Endothelial cell (in vitro differentiated cells): ENCODE results near the gene PNMT. TPM values are rescaled to one million over a fixed set of nuclear protein-coding genes. Genes with fewer than 3 reads are reported as not detected.

Experiments
- DNase-seq: peaks from one replicate; pipeline ENCODE4 v3.0.0; 2021; ENCODE audit warnings: low spot score
- H3K27ac Mint-ChIP-seq: one replicate; pipeline ENCODE4 v1.8.0; 2021; ENCODE audit warnings: mixed read lengths, inconsistent platforms; ENCODE audit not compliant: unreplicated experiment
- H3K27me3 Mint-ChIP-seq: one replicate; pipeline ENCODE4 v1.8.0; 2021; ENCODE audit warnings: mild to moderate bottlenecking, moderate library complexity, mixed read lengths, inconsistent platforms; ENCODE audit not compliant: unreplicated experiment
- H3K36me3 Mint-ChIP-seq: one replicate; pipeline ENCODE4 v1.8.0; 2021; ENCODE audit warnings: mild to moderate bottlenecking, low read depth, mixed read lengths, inconsistent platforms; ENCODE audit not compliant: unreplicated experiment
- H3K4me1 Mint-ChIP-seq: one replicate; pipeline ENCODE4 v1.8.0; 2021; ENCODE audit warnings: mild to moderate bottlenecking, mixed read lengths, inconsistent platforms; ENCODE audit not compliant: unreplicated experiment
- H3K4me3 Mint-ChIP-seq: one replicate; pipeline ENCODE4 v1.8.0; 2021; ENCODE audit warnings: mild to moderate bottlenecking, mixed read lengths, inconsistent platforms; ENCODE audit not compliant: unreplicated experiment
- H3K9me3 Mint-ChIP-seq: one replicate; pipeline ENCODE4 v1.8.0; 2021; ENCODE audit warnings: mixed read lengths, inconsistent platforms; ENCODE audit not compliant: unreplicated experiment
- total RNA-seq: library from RNA; stranded (reverse); fragmentation: NEBNext Ultra II Directional; extraction: Animal tissue kit (Norgen Biotek cat#: 25700); gene quantifications from one replicate; pipeline ENCODE4 v1.2.1, GENCODE V29; 2021; ENCODE audit not compliant: unreplicated experiment
- TF ChIP-seq, protein P1 (sequence below): fragments of 200-600 bp; sonication (generic); IDR thresholded peaks from one replicate; pipeline ENCODE4 v1.5.0; 2021; ENCODE audit warnings: antibody characterized with exemption; ENCODE audit not compliant: unreplicated experiment

PNMT gene
- total RNA-seq, 1 donor from 2014 or later = not detected

DNA sequence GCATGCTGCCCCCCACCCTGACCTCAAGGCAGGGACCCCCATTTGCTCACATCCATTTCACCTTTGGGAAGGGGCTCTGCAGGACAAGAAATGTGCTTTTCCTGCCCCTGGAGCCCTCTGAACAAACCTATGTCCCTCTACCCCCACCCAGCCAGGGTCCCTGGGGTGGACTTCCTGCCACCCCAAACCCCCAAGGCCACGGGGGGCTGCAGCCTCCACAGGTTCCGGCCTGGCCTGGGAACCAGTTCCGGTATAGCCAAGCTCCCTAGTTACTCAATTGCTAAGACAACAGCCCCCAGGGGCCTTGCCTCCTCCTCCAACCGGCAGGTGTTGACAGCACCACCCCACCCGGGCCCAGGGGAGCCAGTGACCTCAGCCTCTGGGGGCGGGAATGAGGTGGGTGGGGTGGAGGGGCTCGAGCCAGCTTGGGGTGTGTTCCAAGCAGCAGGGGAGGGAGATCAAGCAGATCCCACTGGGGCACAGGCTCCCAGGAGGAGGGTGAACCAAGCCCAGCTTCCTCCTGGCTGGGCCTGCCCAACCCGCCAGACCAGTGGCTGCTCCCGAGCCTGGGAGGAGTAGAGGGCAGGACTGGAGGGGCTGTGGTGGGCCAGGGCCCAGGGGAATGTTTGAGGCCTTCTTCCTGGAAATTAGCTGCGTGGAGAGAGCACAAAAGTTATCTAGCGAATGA lies 6.6 kb downstream of the PNMT start:
- H3K4me3 Mint-ChIP-seq = no peak overlapping the region
- H3K9me3 Mint-ChIP-seq = no peaks in the 10 kb centered on the region
- H3K36me3 Mint-ChIP-seq = peaks cover 5% of the 10 kb centered on the region
- DNase-seq = no peak
- TF ChIP-seq, protein P1, sequence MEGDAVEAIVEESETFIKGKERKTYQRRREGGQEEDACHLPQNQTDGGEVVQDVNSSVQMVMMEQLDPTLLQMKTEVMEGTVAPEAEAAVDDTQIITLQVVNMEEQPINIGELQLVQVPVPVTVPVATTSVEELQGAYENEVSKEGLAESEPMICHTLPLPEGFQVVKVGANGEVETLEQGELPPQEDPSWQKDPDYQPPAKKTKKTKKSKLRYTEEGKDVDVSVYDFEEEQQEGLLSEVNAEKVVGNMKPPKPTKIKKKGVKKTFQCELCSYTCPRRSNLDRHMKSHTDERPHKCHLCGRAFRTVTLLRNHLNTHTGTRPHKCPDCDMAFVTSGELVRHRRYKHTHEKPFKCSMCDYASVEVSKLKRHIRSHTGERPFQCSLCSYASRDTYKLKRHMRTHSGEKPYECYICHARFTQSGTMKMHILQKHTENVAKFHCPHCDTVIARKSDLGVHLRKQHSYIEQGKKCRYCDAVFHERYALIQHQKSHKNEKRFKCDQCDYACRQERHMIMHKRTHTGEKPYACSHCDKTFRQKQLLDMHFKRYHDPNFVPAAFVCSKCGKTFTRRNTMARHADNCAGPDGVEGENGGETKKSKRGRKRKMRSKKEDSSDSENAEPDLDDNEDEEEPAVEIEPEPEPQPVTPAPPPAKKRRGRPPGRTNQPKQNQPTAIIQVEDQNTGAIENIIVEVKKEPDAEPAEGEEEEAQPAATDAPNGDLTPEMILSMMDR = no peak
- H3K27ac Mint-ChIP-seq = no peak overlapping the region
- peaks cover 8% of the 10 kb centered on the region for H3K4me1 Mint-ChIP-seq
- H3K27me3 Mint-ChIP-seq = peaks cover 15% of the 10 kb centered on the region

DNA sequence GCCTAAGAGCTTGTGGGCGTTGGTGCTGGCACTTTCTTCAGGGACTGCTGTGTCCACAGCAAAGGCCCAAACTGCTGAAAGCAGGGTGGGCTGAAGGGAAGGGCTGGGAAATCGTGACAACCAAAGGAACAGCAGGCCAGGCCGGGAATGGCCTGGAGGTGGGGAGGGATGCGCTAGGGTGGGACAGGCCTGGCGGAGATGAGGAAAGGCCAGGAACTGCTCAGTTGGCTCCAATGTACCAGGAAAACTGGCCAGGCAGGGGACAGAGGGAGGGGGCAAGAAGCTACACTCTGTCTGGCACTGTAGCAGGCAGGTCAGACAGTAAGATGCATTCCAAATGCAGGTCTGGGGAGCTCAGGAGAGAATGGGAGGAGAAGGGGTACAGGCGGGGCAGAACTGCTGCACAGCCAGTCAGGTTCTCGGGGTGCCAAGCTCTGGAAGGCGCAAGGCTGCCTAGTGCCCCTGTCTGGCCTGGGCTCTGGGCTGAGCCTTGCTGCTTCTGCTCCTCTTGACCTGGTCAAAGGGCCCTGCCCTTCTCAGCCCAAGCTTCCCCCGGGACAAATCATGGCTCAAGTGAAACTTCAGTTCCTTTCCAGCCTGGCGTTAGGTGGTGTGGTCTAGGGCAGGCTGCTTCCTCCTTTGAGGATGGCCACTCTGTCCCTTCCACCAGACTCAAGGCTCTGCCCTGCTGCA lies 7.3 kb downstream of the PNMT start:
- Mint-ChIP-seq H3K4me3 (no peak overlapping the region), H3K4me1 (peaks cover 12% of the 10 kb centered on the region), H3K27me3 (peaks cover 15% of the 10 kb centered on the region), H3K9me3 (no peaks in the 10 kb centered on the region), H3K27ac (no peak overlapping the region), H3K36me3 (peaks cover 3% of the 10 kb centered on the region)
- TF ChIP-seq, protein P1 = no peak
- DNase-seq = no peak

DNA sequence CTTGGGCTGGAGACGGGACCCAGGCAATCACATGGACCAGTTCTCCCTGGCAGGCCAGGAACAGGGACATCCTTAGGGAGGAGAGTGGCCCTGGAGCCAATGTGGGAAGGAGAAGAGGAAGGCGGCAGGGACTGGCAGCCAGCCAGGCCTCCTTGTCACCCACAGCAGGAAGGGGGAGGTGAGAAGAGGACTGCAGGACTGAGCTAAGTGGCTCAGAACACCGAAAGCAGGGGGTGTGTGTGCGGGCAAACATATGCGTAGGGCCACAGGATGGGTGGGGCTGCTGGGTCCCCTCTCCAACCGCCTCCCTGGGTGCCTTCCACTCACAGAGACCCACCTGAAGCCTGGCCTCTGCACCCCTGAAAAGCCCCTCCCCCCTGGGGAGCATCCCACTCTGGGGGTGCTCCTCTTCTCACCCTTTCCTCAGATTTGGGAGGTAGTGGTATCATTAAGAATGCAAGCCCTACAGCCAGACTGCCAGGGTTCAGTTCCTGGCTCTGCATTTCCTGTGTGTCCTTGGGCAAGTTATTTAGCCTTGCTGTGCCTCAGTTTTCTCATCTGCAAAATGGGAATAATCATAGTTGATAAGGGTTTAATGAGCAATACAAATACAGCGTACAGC lies 8.1 kb downstream of the PNMT start:
- no peak for DNase-seq
- Mint-ChIP-seq H3K4me3 (no peak overlapping the region), H3K9me3 (no peaks in the 10 kb centered on the region), H3K27ac (no peak overlapping the region), H3K36me3 (no peaks in the 10 kb centered on the region), H3K27me3 (peaks cover 15% of the 10 kb centered on the region), H3K4me1 (peaks cover 12% of the 10 kb centered on the region)
- TF ChIP-seq, protein P1 = no peak

DNA sequence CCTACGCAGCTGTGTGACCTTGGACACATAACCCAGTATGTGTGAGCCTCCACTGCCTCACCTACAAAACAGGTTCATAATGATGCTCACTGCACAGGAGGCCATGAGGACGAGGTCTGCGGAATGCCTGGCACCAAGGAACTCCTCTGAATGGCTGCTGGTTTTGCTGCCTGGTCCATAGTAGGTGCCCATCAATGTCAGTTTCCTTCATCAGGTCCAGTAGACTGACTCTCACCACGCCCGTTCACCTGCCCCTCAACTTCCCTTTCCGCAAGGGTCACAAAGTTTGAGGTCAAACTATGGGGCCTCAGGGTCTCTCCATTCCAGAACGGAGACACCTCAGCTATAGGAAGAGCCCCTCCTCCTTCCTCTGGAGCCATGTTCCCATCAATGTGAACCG lies 8.8 kb downstream of the PNMT start:
- Mint-ChIP-seq H3K9me3 (no peaks in the 10 kb centered on the region), H3K27ac (no peak overlapping the region), H3K27me3 (peaks cover 10% of the 10 kb centered on the region), H3K36me3 (no peaks in the 10 kb centered on the region), H3K4me3 (no peak overlapping the region), H3K4me1 (peaks cover 12% of the 10 kb centered on the region)
- DNase-seq = no peak
- TF ChIP-seq, protein P1 = no peak
